HEK293 (cell line): ENCODE data around the gene EDAR.
A peak's percentile ranks its signal among the peaks of the same experiment; 100 is the strongest.

Experiments
- CTCF ChIA-PET: fragments of 350-600 bp; formaldehyde crosslinking; extraction: SDS; loops from one replicate; lab custom pipeline; 2021; ENCODE audit warnings: antibody characterized with exemption; lab: Yijun Ruan, JAX
- POLR2A ChIA-PET: fragments of 300-600 bp; formaldehyde crosslinking; extraction: SDS; loops from one replicate; lab custom pipeline; 2020; ENCODE audit warnings: antibody characterized with exemption, inconsistent platforms; lab: Yijun Ruan, JAX
- H3K27ac ChIP-seq: fragments of 200-500 bp; sonication (Bioruptor generic); 2 replicates; pipeline ENCODE4 v1.5.1; 2014; ENCODE audit warnings: low read depth, low read length, control low read depth, inconsistent platforms; ENCODE audit errors: extremely low read depth
- H3K36me3 ChIP-seq, 2 experiments: fragments of 200-500 bp in 1 of 2; sonication (Bioruptor generic) in 1 of 2; 1 replicate in 1 of 2; 2 replicates in 1 of 2; pipeline ENCODE4 v1.5.1; 2014 to 2017; ENCODE audit warnings: inconsistent platforms in 2 of 2, low read length in 2 of 2; ENCODE audit not compliant: control insufficient read depth in 2 of 2, insufficient read depth in 1 of 2
- H3K4me1 ChIP-seq: fragments of 200-500 bp; sonication (Bioruptor generic); 2 replicates; pipeline ENCODE4 v1.5.1; 2014; ENCODE audit warnings: mild to moderate bottlenecking, low read length, inconsistent platforms; ENCODE audit not compliant: control insufficient read depth, insufficient read depth
- H3K4me3 ChIP-seq: 2 replicates; pipeline ENCODE4 v1.5.1; 2011; ENCODE audit warnings: low read depth, mild to moderate bottlenecking, control low read depth, low read length, moderate library complexity
- H3K9me3 ChIP-seq: fragments of 200-500 bp; sonication (Bioruptor generic); 2 replicates; pipeline ENCODE4 v1.5.1; 2014; ENCODE audit warnings: low read depth, low read length, inconsistent platforms; ENCODE audit not compliant: control insufficient read depth, insufficient read depth
- BCL11A ChIP-seq: fragments of 450-650 bp; formaldehyde crosslinking; IDR thresholded peaks from 2 replicates; pipeline ENCODE4 v1.5.1; 2016; ENCODE audit warnings: low read depth, missing biosample characterization, missing genetic modification characterization
- MEIS1 ChIP-seq: sonication (generic); formaldehyde crosslinking; IDR thresholded peaks from 2 replicates; pipeline ENCODE4 v1.8.1; 2022; ENCODE audit warnings: missing genetic modification reagents, mild to moderate bottlenecking, borderline replicate concordance
- PRDM6 ChIP-seq: fragments of 450-650 bp; formaldehyde crosslinking; IDR thresholded peaks from 2 replicates; pipeline ENCODE4 v1.5.1; 2017; ENCODE audit warnings: missing biosample characterization, missing genetic modification characterization
- SP3 ChIP-seq: fragments of 450-650 bp; formaldehyde crosslinking; IDR thresholded peaks from 2 replicates; pipeline ENCODE4 v1.5.1; 2016; ENCODE audit warnings: missing biosample characterization, missing genetic modification characterization
- TRIM28 ChIP-seq: IDR thresholded peaks from 2 replicates; pipeline ENCODE4 v1.6.1; 2011; ENCODE audit warnings: low read length, control low read depth, borderline replicate concordance
- ZBTB17 ChIP-seq: fragments of 450-650 bp; formaldehyde crosslinking; IDR thresholded peaks from 2 replicates; pipeline ENCODE4 v1.5.1; 2016; ENCODE audit warnings: missing biosample characterization, missing genetic modification characterization
- ZEB2 ChIP-seq: fragments of 450-650 bp; formaldehyde crosslinking; IDR thresholded peaks from 2 replicates; pipeline ENCODE4 v1.5.1; 2016; ENCODE audit warnings: missing biosample characterization, missing genetic modification characterization
- ZFP37 ChIP-seq: fragments of 450-650 bp; formaldehyde crosslinking; IDR thresholded peaks from 2 replicates; pipeline ENCODE4 v1.5.1; 2016; ENCODE audit warnings: missing biosample characterization, missing genetic modification characterization
- ZNF174 ChIP-seq: fragments of 450-650 bp; formaldehyde crosslinking; IDR thresholded peaks from 2 replicates; pipeline ENCODE4 v1.5.0; 2017; ENCODE audit warnings: missing biosample characterization, mild to moderate bottlenecking, missing genetic modification characterization
- ZNF184 ChIP-seq: fragments of 450-650 bp; IDR thresholded peaks from 2 replicates; pipeline ENCODE4 v1.5.1; 2018; ENCODE audit warnings: missing biosample characterization, mild to moderate bottlenecking, missing genetic modification characterization
- ZNF274 ChIP-seq, 2 experiments: fragments of 200-500 bp in 1 of 2; fragments of 450-650 bp in 1 of 2; sonication (Bioruptor generic) in 1 of 2; formaldehyde crosslinking in 1 of 2; IDR thresholded peaks; 2 replicates each; pipeline versions ENCODE4 v1.5.1 to v1.6.1; 2014 to 2016; ENCODE audit warnings: borderline replicate concordance in 1 of 2, inconsistent platforms in 1 of 2, low read length in 1 of 2, missing biosample characterization in 1 of 2, missing genetic modification characterization in 1 of 2
- ZNF548 ChIP-seq: fragments of 450-650 bp; formaldehyde crosslinking; IDR thresholded peaks from 2 replicates; pipeline ENCODE4 v1.5.1; 2016; ENCODE audit warnings: missing biosample characterization, missing genetic modification characterization
- ZNF626 ChIP-seq: fragments of 450-650 bp; sonication (Bioruptor Pico); formaldehyde crosslinking; IDR thresholded peaks from 2 replicates; pipeline ENCODE4 v1.5.1; 2018; ENCODE audit warnings: missing biosample characterization, missing genetic modification characterization, inconsistent platforms
- ZNF645 ChIP-seq: fragments of 450-650 bp; formaldehyde crosslinking; IDR thresholded peaks from 2 replicates; pipeline ENCODE4; 2016; ENCODE audit warnings: missing biosample characterization, missing genetic modification characterization
- ZNF785 ChIP-seq: fragments of 450-650 bp; formaldehyde crosslinking; IDR thresholded peaks from 2 replicates; pipeline ENCODE4 v1.5.1; 2016; ENCODE audit warnings: missing biosample characterization, missing genetic modification characterization
- TF ChIP-seq, protein P1 (sequence below): fragments of 450-650 bp; formaldehyde crosslinking; IDR thresholded peaks from 2 replicates; pipeline ENCODE4 v1.5.1; 2017; ENCODE audit warnings: missing biosample characterization, missing genetic modification characterization
- TF ChIP-seq, protein P2 (sequence below): fragments of 450-650 bp; formaldehyde crosslinking; IDR thresholded peaks from 2 replicates; pipeline ENCODE4 v1.5.1; 2016; ENCODE audit warnings: missing biosample characterization, missing genetic modification characterization
- TF ChIP-seq, protein P3 (sequence below): fragments of 450-650 bp; formaldehyde crosslinking; IDR thresholded peaks from 2 replicates; pipeline ENCODE4 v1.5.1; 2017; ENCODE audit warnings: missing biosample characterization, missing genetic modification characterization

EDAR gene

DNA sequence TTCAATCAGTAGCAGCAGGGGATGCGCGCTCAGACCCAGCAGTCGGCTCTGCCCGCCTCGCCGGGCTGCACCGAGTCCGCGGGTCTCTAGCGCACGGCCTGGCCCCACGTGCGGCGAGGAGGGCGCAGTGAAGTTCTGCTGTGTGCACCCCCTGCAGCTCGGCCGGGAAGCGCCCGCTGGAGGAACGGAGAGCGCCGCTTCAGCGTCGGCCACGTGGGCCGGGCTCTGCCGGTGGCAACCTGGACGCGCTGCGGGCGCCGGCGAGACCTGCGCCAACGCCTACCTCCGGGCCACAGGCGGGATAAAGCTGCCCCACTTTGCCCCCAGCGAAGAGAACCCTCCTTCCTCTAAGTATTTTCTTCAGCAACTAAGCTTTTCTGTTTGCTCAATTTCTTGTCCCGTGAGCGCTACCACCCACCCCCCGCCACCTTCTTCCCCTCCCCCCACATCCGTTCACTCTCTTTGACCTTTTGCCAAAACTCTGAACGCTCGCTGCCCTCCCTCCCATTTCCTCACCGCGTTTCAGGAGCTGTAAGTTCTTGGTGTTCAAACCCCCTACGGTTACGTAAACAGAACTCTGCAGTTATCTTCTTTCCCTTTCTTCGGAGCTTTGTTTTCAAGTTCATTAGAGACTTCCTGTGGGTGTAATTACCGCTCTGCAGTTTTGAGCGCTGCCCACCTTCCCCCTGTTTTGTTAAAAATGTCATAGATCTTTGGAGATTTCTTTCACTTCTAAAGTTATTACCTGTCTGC lies 42.6 kb upstream of the EDAR start (continued):
- TF ChIP-seq ZNF274 (IDR thresholded peaks at IDR 0.05; ENCODE audit: low read length) (no peak), ZNF274 (tag by site-specific recombination; IDR thresholded peaks at IDR 0.05; ENCODE audit: borderline replicate concordance) (no peak), ZNF645 (tag by site-specific recombination) (no peak), ZFP37 (tag by site-specific recombination) (peak; percentile 17; the same call in 1 of the 2 replicates), ZNF184 (tag by site-specific recombination) (no peak), ZNF548 (tag by site-specific recombination) (no peak), BCL11A (no peak)

DNA sequence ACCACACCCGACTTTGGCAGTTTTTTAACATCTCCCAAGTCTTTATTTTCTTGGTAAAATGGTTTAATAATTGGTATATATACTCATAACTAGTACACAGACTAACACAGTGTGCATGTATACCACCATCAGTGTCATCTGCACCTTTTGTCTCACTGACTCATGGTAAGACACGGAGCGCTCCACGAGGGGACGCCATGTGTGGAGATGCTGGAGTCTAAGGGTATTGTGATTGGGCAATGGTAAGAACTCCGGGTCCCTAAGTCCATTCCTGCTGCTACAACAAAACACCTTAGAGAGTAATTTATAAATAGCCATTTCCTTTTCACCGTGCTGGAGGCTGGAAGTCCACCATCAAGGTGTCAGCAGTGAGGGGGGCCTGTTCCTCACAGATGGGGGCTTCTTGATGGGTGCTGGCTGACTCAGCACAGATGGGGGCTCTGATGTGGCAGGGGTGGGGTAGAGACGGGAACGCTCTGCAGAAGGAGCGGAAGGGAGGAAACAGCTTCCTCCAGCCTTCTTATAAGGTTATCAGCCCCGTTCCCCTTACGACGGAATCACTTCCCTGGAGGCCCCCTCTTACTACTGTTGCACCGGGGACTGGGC lies 42.0 kb upstream of the EDAR start:
- Histone ChIP-seq H3K36me3 (no peaks in the 10 kb centered on the region), H3K4me1 (peaks cover 33% of the 10 kb centered on the region), H3K27ac (peak overlapping the region; percentile 96), H3K4me3 (no peak overlapping the region; the same call in 1 of the 2 replicates), H3K9me3 (no peaks in the 10 kb centered on the region)
- CTCF ChIA-PET, result interaction anchor here (0.8 to 1.2 kb wide), 2 partner anchors 176 to 394 kb away, joined by 3 read pairs; no protein-coding TSS in a partner anchor
- POLR2A ChIA-PET, result no interaction called here
- TF ChIP-seq, protein P1, sequence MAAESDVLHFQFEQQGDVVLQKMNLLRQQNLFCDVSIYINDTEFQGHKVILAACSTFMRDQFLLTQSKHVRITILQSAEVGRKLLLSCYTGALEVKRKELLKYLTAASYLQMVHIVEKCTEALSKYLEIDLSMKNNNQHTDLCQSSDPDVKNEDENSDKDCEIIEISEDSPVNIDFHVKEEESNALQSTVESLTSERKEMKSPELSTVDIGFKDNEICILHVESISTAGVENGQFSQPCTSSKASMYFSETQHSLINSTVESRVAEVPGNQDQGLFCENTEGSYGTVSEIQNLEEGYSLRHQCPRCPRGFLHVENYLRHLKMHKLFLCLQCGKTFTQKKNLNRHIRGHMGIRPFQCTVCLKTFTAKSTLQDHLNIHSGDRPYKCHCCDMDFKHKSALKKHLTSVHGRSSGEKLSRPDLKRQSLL (tag by site-specific recombination), result peak; percentile 41; the same call in 1 of the 2 replicates
- TF ChIP-seq MEIS1 (CRISPR knock-in tag), result no peak
- 0 out of 2 replicates have a peak, but pooled peaks have one; percentile 3 for TF ChIP-seq ZEB2 (tag by site-specific recombination)

DNA sequence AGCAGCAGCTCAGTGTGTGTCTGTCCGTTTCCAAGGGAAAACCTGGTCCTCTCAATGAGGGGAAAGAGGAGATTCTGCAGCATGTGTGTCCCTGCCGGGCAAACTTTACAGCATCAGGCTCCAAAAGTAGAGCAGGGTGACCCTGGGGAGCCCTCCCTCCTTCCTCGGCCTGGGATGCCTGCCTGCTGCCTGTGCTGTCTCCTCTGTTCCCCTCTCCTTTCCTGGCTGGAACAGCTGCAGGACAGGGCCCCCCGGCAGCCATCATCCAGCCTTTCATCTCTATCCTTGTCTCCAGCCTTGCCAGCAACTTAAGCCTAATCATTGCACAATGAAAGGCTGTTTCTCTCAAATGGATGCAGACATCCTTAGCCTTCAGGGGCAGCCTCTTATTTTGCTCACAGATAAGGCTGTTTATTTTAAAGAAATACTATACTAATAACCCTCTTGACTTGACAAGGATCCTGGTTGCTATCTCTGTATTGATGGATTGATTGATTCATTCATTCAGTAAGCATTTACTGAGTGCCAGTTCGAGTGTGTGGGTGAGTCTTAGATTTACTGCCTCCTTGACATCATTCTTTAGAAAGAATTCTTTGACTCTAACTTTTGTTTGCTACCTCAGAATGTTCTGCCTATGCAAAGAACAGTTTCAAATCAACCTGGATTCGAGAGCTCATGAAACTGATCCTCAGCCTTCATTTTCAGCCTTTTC lies 40.6 kb upstream of the EDAR start:
- peak overlapping the region; percentile 96; the same call in 1 of the 2 replicates for H3K27ac ChIP-seq
- no peaks in the 10 kb centered on the region for H3K9me3 ChIP-seq
- POLR2A ChIA-PET, result no interaction called here
- CTCF ChIA-PET, result interaction anchor here (1.2 kb wide), 1 partner anchor 393 kb away, joined by 3 read pairs; no protein-coding TSS in a partner anchor
- H3K4me1 ChIP-seq, result peaks cover 33% of the 10 kb centered on the region
- no peaks in the 10 kb centered on the region for H3K36me3 ChIP-seq
- no peak overlapping the region for H3K4me3 ChIP-seq
- TF ChIP-seq ZNF645 (tag by site-specific recombination) (no peak), TRIM28 (peak; percentile 66; the same call in 1 of the 2 replicates), SP3 (tag by site-specific recombination) (no peak), ZBTB17 (tag by site-specific recombination) (0 out of 2 replicates have a peak, but pooled peaks have one; percentile 32), ZNF626 (no peak), ZNF174 (tag by site-specific recombination) (no peak), PRDM6 (tag by site-specific recombination) (peak; percentile 82), ZNF785 (tag by site-specific recombination) (no peak)
- TF ChIP-seq, protein P2, sequence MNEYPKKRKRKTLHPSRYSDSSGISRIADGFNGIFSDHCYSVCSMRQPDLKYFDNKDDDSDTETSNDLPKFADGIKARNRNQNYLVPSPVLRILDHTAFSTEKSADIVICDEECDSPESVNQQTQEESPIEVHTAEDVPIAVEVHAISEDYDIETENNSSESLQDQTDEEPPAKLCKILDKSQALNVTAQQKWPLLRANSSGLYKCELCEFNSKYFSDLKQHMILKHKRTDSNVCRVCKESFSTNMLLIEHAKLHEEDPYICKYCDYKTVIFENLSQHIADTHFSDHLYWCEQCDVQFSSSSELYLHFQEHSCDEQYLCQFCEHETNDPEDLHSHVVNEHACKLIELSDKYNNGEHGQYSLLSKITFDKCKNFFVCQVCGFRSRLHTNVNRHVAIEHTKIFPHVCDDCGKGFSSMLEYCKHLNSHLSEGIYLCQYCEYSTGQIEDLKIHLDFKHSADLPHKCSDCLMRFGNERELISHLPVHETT (tag by site-specific recombination), result peak; percentile 58; the same call in 1 of the 2 replicates
- TF ChIP-seq, protein P3, sequence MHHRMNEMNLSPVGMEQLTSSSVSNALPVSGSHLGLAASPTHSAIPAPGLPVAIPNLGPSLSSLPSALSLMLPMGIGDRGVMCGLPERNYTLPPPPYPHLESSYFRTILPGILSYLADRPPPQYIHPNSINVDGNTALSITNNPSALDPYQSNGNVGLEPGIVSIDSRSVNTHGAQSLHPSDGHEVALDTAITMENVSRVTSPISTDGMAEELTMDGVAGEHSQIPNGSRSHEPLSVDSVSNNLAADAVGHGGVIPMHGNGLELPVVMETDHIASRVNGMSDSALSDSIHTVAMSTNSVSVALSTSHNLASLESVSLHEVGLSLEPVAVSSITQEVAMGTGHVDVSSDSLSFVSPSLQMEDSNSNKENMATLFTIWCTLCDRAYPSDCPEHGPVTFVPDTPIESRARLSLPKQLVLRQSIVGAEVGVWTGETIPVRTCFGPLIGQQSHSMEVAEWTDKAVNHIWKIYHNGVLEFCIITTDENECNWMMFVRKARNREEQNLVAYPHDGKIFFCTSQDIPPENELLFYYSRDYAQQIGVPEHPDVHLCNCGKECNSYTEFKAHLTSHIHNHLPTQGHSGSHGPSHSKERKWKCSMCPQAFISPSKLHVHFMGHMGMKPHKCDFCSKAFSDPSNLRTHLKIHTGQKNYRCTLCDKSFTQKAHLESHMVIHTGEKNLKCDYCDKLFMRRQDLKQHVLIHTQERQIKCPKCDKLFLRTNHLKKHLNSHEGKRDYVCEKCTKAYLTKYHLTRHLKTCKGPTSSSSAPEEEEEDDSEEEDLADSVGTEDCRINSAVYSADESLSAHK (tag by site-specific recombination), result peak; percentile 97
